Fibroblast of skin of back (primary cell): Measurements from ENCODE around the gene OR9I1. TPM values are rescaled to one million over a fixed set of nuclear protein-coding genes. Genes with fewer than 3 reads are reported as not detected.

ENCODE experiments used
- DNase-seq: peaks from one replicate; pipeline ENCODE4 v3.0.0-alpha.2; 2013
- polyA plus RNA-seq, 2 experiments: library from polyadenylated mRNA; unstranded; fragments of 120-200 nt; gene quantifications; one replicate each; pipeline ENCODE4 v1.2.1, GENCODE V29; 2013; ENCODE audit not compliant: insufficient read length in 2 of 2

OR9I1 gene
- not detected for polyA plus RNA-seq (2013, experiment 1 of 2; ENCODE audit: insufficient read length)
- not detected for polyA plus RNA-seq (2013, experiment 2 of 2; ENCODE audit: insufficient read length)

- no peak for DNase-seq
These were observed at the start of gene OR9I1 for GRCh38 chr11:58125469-58125868. TSS of gene OR9I1 (minus strand) at chr11:58125530. CDS start at chr11:58119444, 6,086 bp downstream.

- DNase-seq: no peak
These were observed 40.3 kb upstream of the OR9I1 start for GRCh38 chr11:58165504-58166106.

- DNase-seq: no peak
These were observed 39.7 kb upstream of the OR9I1 start for GRCh38 chr11:58164990-58165389.

- DNase-seq: no peak
These were observed 39.1 kb upstream of the OR9I1 start for GRCh38 chr11:58164389-58164788.

GRCh38 chr11:58152781-58153180, 27.5 kb upstream of the OR9I1 start:
- DNase-seq: no peak

GRCh38 chr11:58142761-58143160, 17.4 kb upstream of the OR9I1 start:
- no peak for DNase-seq

GRCh38 chr11:58135171-58135570, 9.8 kb upstream of the OR9I1 start:
- no peak for DNase-seq

GRCh38 chr11:58134151-58134550, 8.8 kb upstream of the OR9I1 start:
- no peak for DNase-seq

- DNase-seq: no peak
These were observed 8.2 kb upstream of the OR9I1 start for GRCh38 chr11:58133309-58134076.

- no peak for DNase-seq
These were observed 2.0 kb upstream of the OR9I1 start for GRCh38 chr11:58127350-58127749.

- no peak for DNase-seq
These were observed 4.2 kb downstream of the OR9I1 start for GRCh38 chr11:58121096-58121495.

- DNase-seq: no peak
These were observed 27.9 kb downstream of the OR9I1 start for GRCh38 chr11:58097437-58097836.

- DNase-seq: no peak
These were observed 38.8 kb downstream of the OR9I1 start for GRCh38 chr11:58086528-58086927.

- no peak for DNase-seq
These were observed 49.5 kb downstream of the OR9I1 start for GRCh38 chr11:58075781-58076180.

- DNase-seq: no peak
These were observed 54.7 kb downstream of the OR9I1 start for GRCh38 chr11:58070585-58070984.

GRCh38 chr11:58068655-58069054, 56.7 kb downstream of the OR9I1 start:
- no peak for DNase-seq

- DNase-seq: no peak
These were observed 57.6 kb downstream of the OR9I1 start for GRCh38 chr11:58067685-58068084.
